PFSK-1 (cell line): ENCODE results near the gene SPIB.

Experiments
- POLR2AphosphoS5 ChIP-seq: IDR thresholded peaks from 2 replicates; pipeline ENCODE4 v1.6.1; 2012; ENCODE audit warnings: low read depth, mild to moderate bottlenecking, control low read depth, low read length, moderate library complexity
- SIN3A ChIP-seq: IDR thresholded peaks from 2 replicates; pipeline ENCODE4 v1.6.1; 2012; ENCODE audit warnings: mild to moderate bottlenecking, low read length, moderate library complexity, borderline replicate concordance; ENCODE audit not compliant: insufficient read depth
- TAF1 ChIP-seq: IDR thresholded peaks from 2 replicates; pipeline ENCODE4 v1.6.1; 2012; ENCODE audit warnings: low read length, control low read depth, borderline replicate concordance; ENCODE audit not compliant: insufficient read depth
- TF ChIP-seq, protein P1 (sequence below), 2 experiments: IDR thresholded peaks; 2 replicates each; pipeline versions ENCODE4 v1.6.1 to v1.8.0; 2011 to 2012; ENCODE audit warnings: low read depth in 2 of 2, low read length in 2 of 2, control low read depth in 1 of 2, inconsistent platforms in 1 of 2, mild to moderate bottlenecking in 1 of 2, moderate library complexity in 1 of 2; ENCODE audit not compliant: insufficient read depth in 1 of 2

GRCh38 chr19:50447750-50448149 lies 29.0 kb downstream of the SPIB start:
- TF ChIP-seq TAF1: no peak
- TF ChIP-seq POLR2AphosphoS5: no peak
- TF ChIP-seq, protein P1, sequence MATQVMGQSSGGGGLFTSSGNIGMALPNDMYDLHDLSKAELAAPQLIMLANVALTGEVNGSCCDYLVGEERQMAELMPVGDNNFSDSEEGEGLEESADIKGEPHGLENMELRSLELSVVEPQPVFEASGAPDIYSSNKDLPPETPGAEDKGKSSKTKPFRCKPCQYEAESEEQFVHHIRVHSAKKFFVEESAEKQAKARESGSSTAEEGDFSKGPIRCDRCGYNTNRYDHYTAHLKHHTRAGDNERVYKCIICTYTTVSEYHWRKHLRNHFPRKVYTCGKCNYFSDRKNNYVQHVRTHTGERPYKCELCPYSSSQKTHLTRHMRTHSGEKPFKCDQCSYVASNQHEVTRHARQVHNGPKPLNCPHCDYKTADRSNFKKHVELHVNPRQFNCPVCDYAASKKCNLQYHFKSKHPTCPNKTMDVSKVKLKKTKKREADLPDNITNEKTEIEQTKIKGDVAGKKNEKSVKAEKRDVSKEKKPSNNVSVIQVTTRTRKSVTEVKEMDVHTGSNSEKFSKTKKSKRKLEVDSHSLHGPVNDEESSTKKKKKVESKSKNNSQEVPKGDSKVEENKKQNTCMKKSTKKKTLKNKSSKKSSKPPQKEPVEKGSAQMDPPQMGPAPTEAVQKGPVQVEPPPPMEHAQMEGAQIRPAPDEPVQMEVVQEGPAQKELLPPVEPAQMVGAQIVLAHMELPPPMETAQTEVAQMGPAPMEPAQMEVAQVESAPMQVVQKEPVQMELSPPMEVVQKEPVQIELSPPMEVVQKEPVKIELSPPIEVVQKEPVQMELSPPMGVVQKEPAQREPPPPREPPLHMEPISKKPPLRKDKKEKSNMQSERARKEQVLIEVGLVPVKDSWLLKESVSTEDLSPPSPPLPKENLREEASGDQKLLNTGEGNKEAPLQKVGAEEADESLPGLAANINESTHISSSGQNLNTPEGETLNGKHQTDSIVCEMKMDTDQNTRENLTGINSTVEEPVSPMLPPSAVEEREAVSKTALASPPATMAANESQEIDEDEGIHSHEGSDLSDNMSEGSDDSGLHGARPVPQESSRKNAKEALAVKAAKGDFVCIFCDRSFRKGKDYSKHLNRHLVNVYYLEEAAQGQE (IDR thresholded peaks at IDR 0.05; ENCODE audit: insufficient read depth in 1 of 2, low read depth in 2 of 2, low read length in 2 of 2): no peak
- no peak for TF ChIP-seq SIN3A
